H1 (cell line): Measurements from ENCODE around the gene EOGT.

Source experiments
- BRCA1 ChIP-seq: IDR thresholded peaks from 2 replicates; pipeline ENCODE4 v1.6.1; 2012; ENCODE audit warnings: low read depth, low read length, improper control_type of control experiment
- CEBPB ChIP-seq: IDR thresholded peaks from 2 replicates; pipeline ENCODE4 v1.6.1; 2012; ENCODE audit warnings: low read depth, low read length
- CHD1 ChIP-seq: IDR thresholded peaks from 2 replicates; pipeline ENCODE4 v1.6.1; 2012; ENCODE audit warnings: low read depth, low read length, improper control_type of control experiment
- CREB1 ChIP-seq: IDR thresholded peaks from 2 replicates; pipeline ENCODE4 v1.6.1; 2012; ENCODE audit warnings: inconsistent platforms
- GABPA ChIP-seq: IDR thresholded peaks from 2 replicates; pipeline ENCODE4 v1.6.1; 2011; ENCODE audit warnings: mild to moderate bottlenecking, low read length, moderate library complexity, borderline replicate concordance; ENCODE audit not compliant: insufficient read depth
- JUN ChIP-seq: IDR thresholded peaks from 2 replicates; pipeline ENCODE4 v1.6.1; 2011; ENCODE audit warnings: low read depth, mild to moderate bottlenecking, improper control_type of control experiment, low read length
- POLR2A ChIP-seq, 2 experiments: IDR thresholded peaks; 1 replicate in 1 of 2; 2 replicates in 1 of 2; pipeline ENCODE4 v1.6.1; 2011; ENCODE audit warnings: low read depth in 2 of 2, low read length in 2 of 2, mild to moderate bottlenecking in 2 of 2; ENCODE audit errors: control extremely low read depth in 1 of 2
- POLR2AphosphoS5 ChIP-seq: IDR thresholded peaks from 2 replicates; pipeline ENCODE4 v1.6.1; 2011; ENCODE audit warnings: low read depth, low read length
- RAD21 ChIP-seq, 2 experiments: IDR thresholded peaks in 1 of 2; conservative IDR thresholded peaks in 1 of 2; 2 replicates each; pipeline ENCODE4 v1.6.1; 2011; ENCODE audit warnings: low read depth in 2 of 2, low read length in 2 of 2, improper control_type of control experiment in 1 of 2, inconsistent platforms in 1 of 2, mild to moderate bottlenecking in 1 of 2, moderate library complexity in 1 of 2
- SP1 ChIP-seq: IDR thresholded peaks from 2 replicates; pipeline ENCODE4 v1.6.1; 2011; ENCODE audit warnings: low read depth, low read length
- TAF1 ChIP-seq: IDR thresholded peaks from 2 replicates; pipeline ENCODE4 v1.6.1; 2011; ENCODE audit warnings: mild to moderate bottlenecking, low read depth, low read length
- ZNF274 ChIP-seq: IDR thresholded peaks from 2 replicates; pipeline ENCODE4 v1.7.0; 2012; ENCODE audit warnings: low read length, borderline replicate concordance; ENCODE audit errors: extremely low read depth
- TF ChIP-seq, protein P1 (sequence below), 3 experiments: IDR thresholded peaks; 1 replicate in 2 of 3; 2 replicates in 1 of 3; pipeline versions ENCODE4 v1.5.1 to v1.6.1; 2011; ENCODE audit warnings: low read length in 3 of 3, mild to moderate bottlenecking in 3 of 3, inconsistent platforms in 2 of 3, low read depth in 1 of 3, moderate library complexity in 1 of 3; ENCODE audit not compliant: insufficient read depth in 1 of 3; ENCODE audit errors: control extremely low read depth in 1 of 3

DNA sequence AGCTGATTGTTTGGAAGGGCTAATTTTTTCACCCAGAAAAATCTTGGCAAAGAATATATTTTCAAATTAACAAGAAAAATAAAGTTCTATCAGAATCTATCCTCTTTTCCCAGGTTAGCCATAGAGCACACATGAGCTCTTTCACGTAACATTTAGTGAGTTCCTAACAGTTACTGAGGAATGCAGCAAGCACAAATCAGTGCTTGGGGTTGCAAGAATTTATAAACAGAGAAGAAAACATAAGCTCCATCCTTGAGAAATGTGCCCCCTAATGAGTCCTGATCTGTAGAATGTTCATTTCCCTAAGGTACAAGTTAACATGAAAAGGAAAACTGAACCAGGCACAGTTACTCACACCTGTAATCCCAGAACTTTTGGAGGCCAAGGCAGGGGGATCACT lies 13.9 kb downstream of the EOGT start:
- TF ChIP-seq CREB1 = no peak
- TF ChIP-seq, protein P1, sequence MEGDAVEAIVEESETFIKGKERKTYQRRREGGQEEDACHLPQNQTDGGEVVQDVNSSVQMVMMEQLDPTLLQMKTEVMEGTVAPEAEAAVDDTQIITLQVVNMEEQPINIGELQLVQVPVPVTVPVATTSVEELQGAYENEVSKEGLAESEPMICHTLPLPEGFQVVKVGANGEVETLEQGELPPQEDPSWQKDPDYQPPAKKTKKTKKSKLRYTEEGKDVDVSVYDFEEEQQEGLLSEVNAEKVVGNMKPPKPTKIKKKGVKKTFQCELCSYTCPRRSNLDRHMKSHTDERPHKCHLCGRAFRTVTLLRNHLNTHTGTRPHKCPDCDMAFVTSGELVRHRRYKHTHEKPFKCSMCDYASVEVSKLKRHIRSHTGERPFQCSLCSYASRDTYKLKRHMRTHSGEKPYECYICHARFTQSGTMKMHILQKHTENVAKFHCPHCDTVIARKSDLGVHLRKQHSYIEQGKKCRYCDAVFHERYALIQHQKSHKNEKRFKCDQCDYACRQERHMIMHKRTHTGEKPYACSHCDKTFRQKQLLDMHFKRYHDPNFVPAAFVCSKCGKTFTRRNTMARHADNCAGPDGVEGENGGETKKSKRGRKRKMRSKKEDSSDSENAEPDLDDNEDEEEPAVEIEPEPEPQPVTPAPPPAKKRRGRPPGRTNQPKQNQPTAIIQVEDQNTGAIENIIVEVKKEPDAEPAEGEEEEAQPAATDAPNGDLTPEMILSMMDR (IDR thresholded peaks at IDR 0.05; ENCODE audit: control extremely low read depth in 1 of 3, insufficient read depth in 1 of 3, low read depth in 1 of 3, low read length in 3 of 3) = no peak
- TF ChIP-seq CHD1 = no peak
- TF ChIP-seq TAF1 = no peak
- no peak for TF ChIP-seq RAD21 (IDR thresholded peaks at IDR 0.05 in 1 of 2, conservative IDR thresholded peaks at IDR 0.05 in 1 of 2; ENCODE audit: low read depth in 2 of 2, low read length in 2 of 2)
- TF ChIP-seq POLR2AphosphoS5 = no peak
- TF ChIP-seq BRCA1 = no peak
- TF ChIP-seq ZNF274 = no peak
- TF ChIP-seq GABPA = no peak
- TF ChIP-seq CEBPB = no peak
- no peak for TF ChIP-seq SP1
- TF ChIP-seq POLR2A (IDR thresholded peaks at IDR 0.05; ENCODE audit: control extremely low read depth in 1 of 2, low read depth in 2 of 2, low read length in 2 of 2) = no peak
- TF ChIP-seq JUN = no peak
